Mucosa of descending colon (tissue), 3 donors: ENCODE data around the gene ALAD. TPM values are rescaled to one million over a fixed set of nuclear protein-coding genes. Genes with fewer than 3 reads are reported as not detected.
A peak's percentile ranks its signal among the peaks of the same experiment; 100 is the strongest.

Experiments used
- ATAC-seq: fragments of 200-7000 bp; cut with Tn5 transposase; one replicate; pipeline ENCODE4 v1.9.1; 2020; ENCODE audit warnings: mild to moderate bottlenecking, moderate library complexity
- DNase-seq, 3 donors: peaks; one replicate each; pipeline ENCODE4 v3.0.0-alpha.2; 2020
- H3K36me3 ChIP-seq: fragments of 200-600 bp; one replicate; pipeline ENCODE4 v1.8.0; 2021; ENCODE audit warnings: low read depth, mild to moderate bottlenecking
- H3K4me1 ChIP-seq: fragments of 200-600 bp; one replicate; pipeline ENCODE4 v1.8.0; 2021; ENCODE audit warnings: low read depth, mild to moderate bottlenecking
- H3K4me3 ChIP-seq: fragments of 200-600 bp; one replicate; pipeline ENCODE4 v1.8.0; 2021; ENCODE audit warnings: mild to moderate bottlenecking
- H3K9me3 ChIP-seq: fragments of 200-600 bp; one replicate; pipeline ENCODE4 v1.8.0; 2021; ENCODE audit warnings: mild to moderate bottlenecking
- intact Hi-C, 2 donors: fragments of 100-400 bp; cut with DNase I in 1 of 2; cut with micrococcal nuclease in 1 of 2; formaldehyde crosslinking; loops; one replicate each; pipeline versions ENCODE4 v1.11.0 to v1.11.1; 2022; cut with DNase I, micrococcal nuclease
- total RNA-seq, 3 donors: library from RNA; stranded (reverse); fragmentation: NEBNext Ultra II Directional in 2 of 3; extraction: Animal tissue kit (Norgen Biotek cat#: 25700) in 2 of 3; gene quantifications; one replicate each; pipeline versions ENCODE4 v1.2.1 to v1.2.4, GENCODE V29; 2021 to 2023
- TF ChIP-seq, protein P1 (sequence below): fragments of 200-600 bp; IDR thresholded peaks from one replicate; pipeline ENCODE4 v1.8.0; 2022; ENCODE audit warnings: antibody characterized with exemption, mild to moderate bottlenecking
- donor health status: DM: no; HTN: no; CAD: no; lungs with moderate emphysema.
- donor health status: DM: no; HTN: no; CAD: no.
- donor health status: DM: no; HTN: yes; CAD: no.

The ALAD gene
- total RNA-seq, 3 donors from 2014 or later, result 51.2 to 82.4 (median 56.3) TPM

DNA sequence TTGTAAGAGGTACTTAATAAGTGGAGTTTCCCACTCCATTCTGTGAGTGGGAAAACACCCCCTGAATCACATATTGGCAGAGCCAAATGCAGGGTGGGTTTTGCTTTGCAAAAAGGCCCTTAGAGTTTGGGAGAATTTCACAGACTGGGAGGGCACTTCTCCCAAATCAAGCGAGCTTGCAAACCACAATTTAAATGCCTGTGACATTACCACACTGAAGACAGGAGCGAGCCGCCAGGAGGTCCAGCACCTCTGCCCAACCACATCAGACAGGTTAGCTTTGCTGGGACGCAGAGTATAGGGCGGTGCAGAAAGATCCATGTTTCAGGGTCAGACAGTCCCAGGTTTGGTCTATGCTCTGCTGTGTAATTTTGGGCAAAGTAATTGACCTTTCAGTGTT is 2.3 kb downstream of the ALAD start:
- DNase-seq (no peak), ATAC-seq (no peak)
- Histone ChIP-seq H3K4me3 (no peak overlapping the region), H3K9me3 (no peaks in the 10 kb centered on the region), H3K36me3 (peaks cover 4% of the 10 kb centered on the region), H3K4me1 (peaks cover 28% of the 10 kb centered on the region)
- TF ChIP-seq, protein P1, sequence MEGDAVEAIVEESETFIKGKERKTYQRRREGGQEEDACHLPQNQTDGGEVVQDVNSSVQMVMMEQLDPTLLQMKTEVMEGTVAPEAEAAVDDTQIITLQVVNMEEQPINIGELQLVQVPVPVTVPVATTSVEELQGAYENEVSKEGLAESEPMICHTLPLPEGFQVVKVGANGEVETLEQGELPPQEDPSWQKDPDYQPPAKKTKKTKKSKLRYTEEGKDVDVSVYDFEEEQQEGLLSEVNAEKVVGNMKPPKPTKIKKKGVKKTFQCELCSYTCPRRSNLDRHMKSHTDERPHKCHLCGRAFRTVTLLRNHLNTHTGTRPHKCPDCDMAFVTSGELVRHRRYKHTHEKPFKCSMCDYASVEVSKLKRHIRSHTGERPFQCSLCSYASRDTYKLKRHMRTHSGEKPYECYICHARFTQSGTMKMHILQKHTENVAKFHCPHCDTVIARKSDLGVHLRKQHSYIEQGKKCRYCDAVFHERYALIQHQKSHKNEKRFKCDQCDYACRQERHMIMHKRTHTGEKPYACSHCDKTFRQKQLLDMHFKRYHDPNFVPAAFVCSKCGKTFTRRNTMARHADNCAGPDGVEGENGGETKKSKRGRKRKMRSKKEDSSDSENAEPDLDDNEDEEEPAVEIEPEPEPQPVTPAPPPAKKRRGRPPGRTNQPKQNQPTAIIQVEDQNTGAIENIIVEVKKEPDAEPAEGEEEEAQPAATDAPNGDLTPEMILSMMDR, result no peak
- intact Hi-C loops, result no loop called here

DNA sequence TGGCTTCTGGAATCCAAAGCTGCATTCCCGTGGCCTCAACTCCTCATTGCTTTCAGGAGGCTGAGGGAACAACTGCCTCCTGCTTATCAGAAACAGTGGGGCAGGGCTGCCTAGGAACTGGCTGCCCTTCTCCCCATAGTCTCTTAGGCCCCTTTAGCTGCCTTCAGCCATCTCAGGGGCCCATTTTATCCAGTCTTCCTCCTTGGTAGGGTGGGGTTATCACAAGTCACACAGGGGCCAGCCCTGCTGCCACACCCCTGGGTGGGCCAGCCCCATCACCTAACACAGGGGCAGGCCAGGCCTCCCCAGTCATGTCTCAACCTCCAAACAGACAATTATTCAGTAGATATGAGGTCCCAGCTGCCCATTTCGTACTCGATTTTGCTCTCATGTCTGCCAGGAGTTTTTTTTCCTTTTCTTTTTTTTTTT is 3.9 kb downstream of the ALAD start:
- TF ChIP-seq, protein P1, result no peak
- DNase-seq (peak in 2 of 3 donors; percentile 48 to 54), ATAC-seq (no peak)
- Histone ChIP-seq H3K4me1 (peaks cover 28% of the 10 kb centered on the region), H3K36me3 (peaks cover 4% of the 10 kb centered on the region), H3K4me3 (no peak overlapping the region), H3K9me3 (no peaks in the 10 kb centered on the region)
- intact Hi-C loops, result no loop called here

DNA sequence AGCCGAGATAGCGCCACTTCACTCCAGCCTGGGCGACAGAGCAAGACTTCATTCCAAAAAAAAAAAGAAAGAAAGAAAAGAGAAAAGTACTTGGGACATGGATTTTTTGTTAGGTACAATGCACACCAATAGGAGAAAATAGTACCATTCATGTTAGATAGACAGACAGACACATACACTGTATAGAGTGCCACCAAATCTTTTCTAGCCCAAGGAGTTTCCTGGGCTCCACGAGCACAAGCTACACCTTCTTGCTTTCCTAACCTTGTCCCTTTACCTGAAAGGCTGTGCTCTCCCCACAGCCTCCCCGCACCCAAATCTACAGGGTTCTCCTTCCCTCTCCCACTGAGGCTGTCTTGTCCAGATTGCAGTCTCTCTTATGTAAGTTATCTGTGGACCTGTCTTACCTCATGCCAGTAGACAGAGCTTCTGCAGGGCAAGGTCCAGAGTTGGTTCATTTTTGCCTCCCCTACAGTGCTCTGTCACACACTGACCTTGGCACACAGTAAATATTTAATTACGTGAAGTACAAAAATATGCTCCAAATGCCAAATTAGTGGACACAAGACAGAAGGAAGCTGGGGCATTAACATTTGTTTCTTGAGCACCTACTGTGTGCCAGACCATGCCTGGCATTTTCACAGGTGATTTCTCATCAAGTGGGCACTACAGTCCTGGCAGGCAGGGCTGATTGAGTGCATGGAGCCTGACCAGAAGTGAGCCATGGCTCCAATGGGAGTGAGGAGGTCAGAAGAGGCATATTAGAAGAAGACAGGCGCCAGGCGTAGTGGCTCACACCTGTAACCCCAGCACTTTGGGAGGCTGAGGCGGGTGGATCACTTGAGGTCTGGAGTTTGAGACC is 5.9 kb downstream of the ALAD start:
- H3K9me3 ChIP-seq, result no peaks in the 10 kb centered on the region
- no peak for DNase-seq
- peak; percentile 67 for ATAC-seq
- H3K4me3 ChIP-seq, result no peak overlapping the region
- H3K4me1 ChIP-seq, result peaks cover 25% of the 10 kb centered on the region
- peaks cover 7% of the 10 kb centered on the region for H3K36me3 ChIP-seq
- intact Hi-C loops, result no loop called here
- TF ChIP-seq, protein P1, result no peak

DNA sequence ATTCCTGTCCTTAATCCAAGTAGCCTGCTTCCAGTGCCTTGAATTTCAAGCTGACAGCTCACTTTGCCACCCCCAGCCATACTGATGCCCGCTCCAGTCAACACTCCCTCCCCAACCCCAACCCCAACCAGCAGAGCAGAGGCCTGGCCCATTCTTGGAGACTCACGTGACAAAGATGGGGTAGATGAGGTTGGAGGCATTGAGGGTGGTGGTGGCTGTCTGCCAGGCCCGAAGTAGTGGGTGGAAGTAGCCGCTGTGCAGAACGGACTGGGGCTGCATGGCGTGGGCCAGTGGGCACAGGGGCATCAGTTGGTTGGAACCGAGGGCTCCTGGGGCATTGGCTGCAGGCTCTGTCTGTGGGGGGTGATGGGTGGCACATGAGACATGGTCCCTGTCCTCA is 7.8 kb downstream of the ALAD start:
- H3K36me3 ChIP-seq, result peaks cover 7% of the 10 kb centered on the region
- H3K9me3 ChIP-seq, result no peaks in the 10 kb centered on the region
- H3K4me3 ChIP-seq, result no peak overlapping the region
- H3K4me1 ChIP-seq, result peaks cover 19% of the 10 kb centered on the region
- no peak for DNase-seq
- no peak for ATAC-seq
- TF ChIP-seq, protein P1, result no peak
- intact Hi-C loops, result no loop called here

DNA sequence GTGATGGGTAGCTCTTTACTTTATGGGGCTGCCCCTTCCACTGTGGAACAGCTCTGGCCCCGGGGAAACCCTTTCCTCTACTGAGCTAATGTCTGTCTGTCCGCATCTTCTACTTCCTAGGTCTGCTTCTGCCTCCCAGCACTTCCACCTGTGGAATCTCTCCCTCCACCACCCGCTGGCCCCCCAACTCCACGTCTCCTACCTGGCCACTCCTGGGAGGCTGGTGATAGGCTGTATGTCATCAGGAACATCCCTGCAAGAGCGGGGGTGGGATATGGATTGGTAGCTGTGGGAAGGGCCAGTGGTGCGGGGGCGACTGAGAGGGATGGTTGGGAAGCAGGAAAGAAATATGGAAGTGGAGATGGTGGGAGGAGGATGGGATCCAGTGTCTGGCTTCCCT is 9.2 kb downstream of the ALAD start:
- Histone ChIP-seq H3K4me3 (no peak overlapping the region), H3K4me1 (peaks cover 23% of the 10 kb centered on the region), H3K36me3 (peaks cover 7% of the 10 kb centered on the region), H3K9me3 (no peaks in the 10 kb centered on the region)
- intact Hi-C loops, result no loop called here
- TF ChIP-seq, protein P1, result no peak
- DNase-seq (peak in 1 of 3 donors; percentile 18), ATAC-seq (no peak)
